T-cell (primary cell): ENCODE measurements around the gene SYF2. TPM values are rescaled to one million over a fixed set of nuclear protein-coding genes. Genes with fewer than 3 reads are reported as not detected.

Experiments
- ATAC-seq, 4 experiments: fragments of 200-7000 bp in 3 of 4; fragments of 150-1000 bp in 1 of 4; cut with Tn5 transposase; replicated peaks in 1 of 4; 1 replicate in 3 of 4; 2 replicates in 1 of 4; pipeline ENCODE4 v1.10.0; 2021; ENCODE audit warnings: moderate library complexity in 3 of 4, mild to moderate bottlenecking in 2 of 4, moderate number of reproducible peaks in 1 of 4
- CTCF ChIA-PET, 2 donors: fragments of 300-600 bp; sonication (Branson Sonifier 250); formaldehyde crosslinking; loops; one replicate each; lab custom pipeline; 2022; ENCODE audit warnings: antibody characterized with exemption in 2 of 2; lab: Charles Lee
- POLR2A ChIA-PET, 2 donors: fragments of 300-600 bp; sonication (Branson Sonifier 250); formaldehyde crosslinking; loops; one replicate each; lab custom pipeline; 2022; ENCODE audit warnings: antibody characterized with exemption in 2 of 2; lab: Charles Lee
- DNase-seq, 35 experiments: peaks; one replicate each; pipeline versions ENCODE4 v3.0.0 to v3.0.0-alpha.2; 2013 to 2023
- H3K27ac ChIP-seq: one replicate; pipeline ENCODE4 v1.5.1; 2013; ENCODE audit warnings: low read length
- H3K27me3 ChIP-seq, 2 experiments: replicated peaks in 1 of 2; 1 replicate in 1 of 2; 2 replicates in 1 of 2; pipeline versions ENCODE4 v1.6.1 to v1.7.0; 2013; ENCODE audit warnings: low read length in 1 of 2, mixed read lengths in 1 of 2; ENCODE audit not compliant: control insufficient read depth in 2 of 2, insufficient read depth in 2 of 2; ENCODE audit errors: extremely low read depth in 1 of 2
- H3K36me3 ChIP-seq, 2 donors: 1 replicate in 1 of 2; 2 replicates in 1 of 2; pipeline versions ENCODE4 v1.6.1 to v1.7.0; 2013; ENCODE audit warnings: low read length in 1 of 2; ENCODE audit not compliant: control insufficient read depth in 2 of 2, insufficient read depth in 1 of 2; ENCODE audit errors: extremely low read depth in 1 of 2
- H3K4me1 ChIP-seq, 2 experiments: 1 replicate in 1 of 2; 2 replicates in 1 of 2; pipeline versions ENCODE4 v1.6.1 to v1.7.0; 2013; ENCODE audit warnings: low read length in 2 of 2, mixed read lengths in 1 of 2; ENCODE audit not compliant: insufficient read depth in 2 of 2, control insufficient read depth in 1 of 2; ENCODE audit errors: extremely low read depth in 1 of 2
- H3K4me3 ChIP-seq, 2 donors: 1 replicate in 1 of 2; 2 replicates in 1 of 2; pipeline versions ENCODE4 v1.5.1 to v1.7.0; 2013; ENCODE audit warnings: mild to moderate bottlenecking in 2 of 2, low read length in 1 of 2, moderate library complexity in 1 of 2; ENCODE audit not compliant: control insufficient read depth in 1 of 2; ENCODE audit errors: extremely low read depth in 1 of 2
- H3K9me3 ChIP-seq: 2 replicates; pipeline ENCODE4 v1.7.0; 2013
- H3K27ac Mint-ChIP-seq, 2 donors: one replicate each; pipeline ENCODE4 v1.8.0; 2020 to 2021; ENCODE audit warnings: mild to moderate bottlenecking in 2 of 2, mixed read lengths in 2 of 2
- H3K27me3 Mint-ChIP-seq, 2 donors: one replicate each; pipeline ENCODE4 v1.8.0; 2021 to 2022; ENCODE audit warnings: mixed read lengths in 2 of 2
- H3K36me3 Mint-ChIP-seq: one replicate; pipeline ENCODE4 v1.8.0; 2021; ENCODE audit warnings: mixed read lengths
- H3K4me1 Mint-ChIP-seq, 3 donors: one replicate each; pipeline ENCODE4 v1.8.0; 2020 to 2022; ENCODE audit warnings: mixed read lengths in 3 of 3, mild to moderate bottlenecking in 1 of 3
- H3K4me3 Mint-ChIP-seq, 3 donors: one replicate each; pipeline ENCODE4 v1.8.0; 2020 to 2022; ENCODE audit warnings: mild to moderate bottlenecking in 3 of 3, mixed read lengths in 3 of 3, moderate library complexity in 3 of 3
- H3K9me3 Mint-ChIP-seq, 3 donors: one replicate each; pipeline ENCODE4 v1.8.0; 2020 to 2022; ENCODE audit warnings: mixed read lengths in 3 of 3
- WGBS: methylation state at CpG from one replicate; pipeline ENCODE4 v1.1.5; 2013; ENCODE audit warnings: missing lambda C conversion rate; ENCODE audit not compliant: insufficient coverage; 5-methylcytosine and 5-hydroxymethylcytosine counted together
- total RNA-seq, 35 experiments: library from RNA in 6 of 35; stranded (reverse) in 6 of 35; fragments of 120-200 nt in 1 of 35; gene quantifications; one replicate each; pipeline versions ENCODE4 v1.2.1 to v1.2.4 and lab custom pipeline; 2013 to 2026

The SYF2 gene
- total RNA-seq, 5 donors from 2014 or later (not counting 1 experiment from before 2014, with no cell fraction given): 65.9 to 71.4 (median 68.6) TPM

- ATAC-seq (no peak), DNase-seq (no peak)
- H3K9me3 ChIP-seq: no peaks in the 10 kb centered on the region
- H3K4me1 ChIP-seq: no peaks in the 10 kb centered on the region
- CTCF ChIA-PET: no interaction called here
- H3K4me3 Mint-ChIP-seq: no peak overlapping the region
- H3K27ac ChIP-seq: no peak overlapping the region
- H3K36me3 ChIP-seq: no peaks in the 10 kb centered on the region
- peaks cover 0 to 14% of the 10 kb centered on the region in 2 donors for H3K27me3 Mint-ChIP-seq
- H3K9me3 Mint-ChIP-seq: peaks cover 4 to 7% (median 5%) of the 10 kb centered on the region in 3 donors
- H3K27me3 ChIP-seq: peaks cover 0 to 21% of the 10 kb centered on the region in 2 experiments
- WGBS: 87% methylated on average over 4 of the region's 6 CpGs
- POLR2A ChIA-PET: no interaction called here
- H3K4me3 ChIP-seq: no peak overlapping the region
- no peaks in the 10 kb centered on the region for H3K36me3 Mint-ChIP-seq
- no peaks in the 10 kb centered on the region for H3K4me1 Mint-ChIP-seq
- no peak overlapping the region for H3K27ac Mint-ChIP-seq
These were observed 51.3 kb downstream of the SYF2 start for GRCh38 chr1:25180996-25181395.

GRCh38 chr1:25178917-25179561 lies 53.3 kb downstream of the SYF2 start:
- H3K4me1 ChIP-seq: no peaks in the 10 kb centered on the region
- H3K27ac ChIP-seq: no peak overlapping the region
- no peaks in the 10 kb centered on the region for H3K4me1 Mint-ChIP-seq
- H3K36me3 Mint-ChIP-seq: no peaks in the 10 kb centered on the region
- ChIA-PET CTCF (interaction anchor here in 1 of 2 donors (0.6 kb wide), 1 partner anchor 211 kb away, joined by 3 read pairs; no protein-coding TSS in a partner anchor), POLR2A (no interaction called here)
- H3K27me3 Mint-ChIP-seq: peaks cover 0 to 10% of the 10 kb centered on the region in 2 donors
- H3K4me3 ChIP-seq: no peak overlapping the region
- no peak overlapping the region for H3K27ac Mint-ChIP-seq
- no peak for ATAC-seq
- no peak overlapping the region for H3K4me3 Mint-ChIP-seq
- no peaks in the 10 kb centered on the region for H3K9me3 ChIP-seq
- no CpG with 5 or more reads among the region's 7 CpGs for WGBS
- H3K36me3 ChIP-seq: no peaks in the 10 kb centered on the region
- no peak for DNase-seq
- H3K9me3 Mint-ChIP-seq: peaks cover 4 to 12% (median 6%) of the 10 kb centered on the region in 3 donors
- peaks cover 0 to 10% of the 10 kb centered on the region in 2 experiments for H3K27me3 ChIP-seq

DNA sequence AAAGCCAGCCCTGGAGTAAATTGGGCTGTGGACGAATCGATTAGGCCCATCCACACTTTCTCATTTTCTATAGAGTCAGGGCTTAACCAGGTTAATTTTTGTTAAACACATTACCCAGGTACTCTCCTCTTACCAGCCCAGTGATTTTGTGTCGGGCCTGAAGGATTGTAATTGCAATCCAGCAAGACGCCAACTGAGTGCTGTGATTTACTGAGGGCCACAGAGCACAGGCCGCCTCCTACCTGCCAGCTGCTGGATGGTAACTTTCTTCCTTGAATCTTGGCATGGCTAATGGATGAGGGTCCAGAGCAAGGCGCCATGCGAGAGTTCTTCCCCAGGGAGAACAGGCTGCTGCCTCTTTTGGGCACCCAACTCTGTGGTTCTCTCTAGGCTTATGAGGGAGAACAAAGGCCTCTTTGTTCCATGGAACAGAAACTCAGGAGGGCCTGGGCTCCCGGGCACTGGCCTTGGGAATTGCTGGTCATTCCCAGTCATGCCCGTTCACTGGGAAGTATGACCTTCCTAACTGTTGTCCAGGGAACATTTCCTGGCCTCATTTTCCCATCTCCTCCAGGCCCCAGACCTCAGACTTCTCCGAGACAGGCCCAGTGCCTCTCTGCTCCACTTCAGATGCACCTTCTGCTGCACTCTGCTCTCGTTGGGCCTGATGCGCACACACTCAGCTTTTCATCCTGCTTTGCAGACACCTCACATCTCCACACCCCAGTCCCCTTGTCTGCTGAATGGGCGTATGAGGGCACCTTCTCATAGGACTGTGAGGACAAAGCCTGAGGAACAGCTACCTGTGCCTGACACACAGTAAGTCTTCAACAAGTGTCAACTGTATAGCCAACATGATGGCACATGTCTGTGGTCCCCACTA lies 57.3 kb downstream of the SYF2 start:
- no peak for ATAC-seq
- Mint-ChIP-seq H3K27ac (no peak overlapping the region), H3K4me1 (no peaks in the 10 kb centered on the region), H3K36me3 (no peaks in the 10 kb centered on the region), H3K27me3 (no peaks in the 10 kb centered on the region), H3K9me3 (peaks cover 6 to 12% (median 7%) of the 10 kb centered on the region in 3 donors), H3K4me3 (no peak overlapping the region)
- H3K36me3 ChIP-seq: no peaks in the 10 kb centered on the region
- no peaks in the 10 kb centered on the region for H3K9me3 ChIP-seq
- no peak overlapping the region for H3K27ac ChIP-seq
- H3K27me3 ChIP-seq: peaks cover 0 to 2% of the 10 kb centered on the region in 2 experiments
- POLR2A ChIA-PET: no interaction called here
- WGBS: 92% methylated on average over 13 of the region's 13 CpGs
- CTCF ChIA-PET: no interaction called here
- H3K4me1 ChIP-seq: no peaks in the 10 kb centered on the region
- DNase-seq: no peak
- no peak overlapping the region for H3K4me3 ChIP-seq

GRCh38 chr1:25174363-25174729 lies 58.0 kb downstream of the SYF2 start:
- Histone ChIP-seq H3K4me1 (no peaks in the 10 kb centered on the region), H3K27ac (no peak overlapping the region), H3K36me3 (no peaks in the 10 kb centered on the region), H3K4me3 (no peak overlapping the region), H3K27me3 (peaks cover 0 to 2% of the 10 kb centered on the region in 2 experiments), H3K9me3 (no peaks in the 10 kb centered on the region)
- DNase-seq (no peak), ATAC-seq (no peak)
- WGBS: 84% methylated on average over 2 of the region's 6 CpGs
- Mint-ChIP-seq H3K4me1 (no peaks in the 10 kb centered on the region), H3K36me3 (no peaks in the 10 kb centered on the region), H3K4me3 (no peak overlapping the region), H3K27ac (no peak overlapping the region), H3K27me3 (no peaks in the 10 kb centered on the region), H3K9me3 (peaks cover 6 to 12% (median 7%) of the 10 kb centered on the region in 3 donors)
- CTCF ChIA-PET: no interaction called here
- POLR2A ChIA-PET: no interaction called here

DNA sequence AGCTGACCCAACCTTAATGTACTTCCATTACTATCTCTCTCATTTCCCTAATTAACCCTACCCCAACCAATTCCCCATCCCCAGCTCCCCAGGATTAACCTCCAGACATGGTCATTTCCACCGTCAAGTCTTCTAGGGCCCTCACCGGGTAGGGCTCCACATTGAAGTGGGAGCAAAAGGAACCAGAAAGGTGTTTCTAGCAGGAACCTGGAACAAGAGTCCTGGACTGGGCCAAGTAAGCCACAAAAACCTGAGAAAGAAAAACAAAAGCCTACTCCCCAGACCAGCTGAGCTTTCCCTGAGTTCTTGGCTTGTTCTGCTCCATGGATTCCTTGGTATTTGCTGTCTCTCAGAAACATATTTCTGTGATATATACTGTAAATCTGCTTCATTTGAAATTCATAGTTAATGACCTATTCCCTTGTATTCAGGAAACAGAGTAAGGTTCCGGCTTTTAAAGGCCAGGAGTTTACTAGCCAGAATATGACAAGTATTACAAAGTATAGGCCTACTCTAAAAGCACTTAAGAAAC lies 58.4 kb downstream of the SYF2 start:
- Histone ChIP-seq H3K27me3 (no peaks in the 10 kb centered on the region), H3K4me1 (no peaks in the 10 kb centered on the region), H3K27ac (no peak overlapping the region), H3K9me3 (no peaks in the 10 kb centered on the region), H3K36me3 (no peaks in the 10 kb centered on the region), H3K4me3 (no peak overlapping the region)
- Mint-ChIP-seq H3K9me3 (peaks cover 6 to 12% (median 7%) of the 10 kb centered on the region in 3 donors), H3K27ac (no peak overlapping the region), H3K4me3 (no peak overlapping the region), H3K36me3 (no peaks in the 10 kb centered on the region), H3K27me3 (no peaks in the 10 kb centered on the region), H3K4me1 (no peaks in the 10 kb centered on the region)
- CTCF ChIA-PET: no interaction called here
- ATAC-seq: no peak
- 100% methylated on average over 1 of the region's 3 CpGs for WGBS
- POLR2A ChIA-PET: interaction anchor here in 1 of 2 donors (0.5 kb wide), 1 partner anchor 323 kb away, joined by 3 read pairs; no protein-coding TSS in a partner anchor
- no peak for DNase-seq
